Measurements from ENCODE around the gene SLC43A3.
"Not testable (repeated sequence)": the region's sequence is repeated elsewhere in the genome, so short reads cannot be mapped to it uniquely, and the experiment has no call there.

The SLC43A3 gene

DNA sequence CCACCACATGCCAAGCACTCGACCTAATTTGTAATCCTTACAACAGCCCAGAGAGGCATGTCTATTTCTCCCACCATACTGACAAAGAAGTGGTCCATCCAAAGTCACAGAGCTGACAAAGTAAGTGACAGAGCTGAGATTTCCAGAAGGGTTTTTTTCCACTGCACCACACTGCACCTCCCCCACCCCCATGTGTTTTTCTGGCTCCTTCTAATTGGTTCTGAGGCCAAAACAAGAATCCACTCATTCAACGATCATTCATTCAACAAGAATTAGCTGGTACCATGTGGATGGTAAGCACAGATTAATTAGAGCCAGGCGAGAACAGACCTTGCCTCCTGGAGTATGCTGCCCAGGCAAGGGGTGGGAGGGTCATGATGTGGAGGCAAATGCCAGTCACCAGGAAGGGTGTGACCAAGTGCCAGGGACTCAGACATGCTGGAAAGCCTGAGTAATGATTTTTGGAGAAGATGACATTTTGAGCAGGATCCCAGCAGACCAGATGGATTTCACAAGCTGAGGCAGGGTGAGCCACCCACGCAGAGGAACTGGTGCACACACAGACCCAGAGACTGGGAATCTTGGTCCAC lies 21.6 kb downstream of the SLC43A3 start:
- Mint-ChIP-seq H3K27ac (peak overlapping the region; percentile 52), H3K9me3 (no peaks in the 10 kb centered on the region), H3K27me3 (ENCODE audit: low read depth, poor library complexity) (peaks cover 16% of the 10 kb centered on the region), H3K4me1 (no peaks in the 10 kb centered on the region), H3K4me3 (no peak overlapping the region), H3K36me3 (ENCODE audit: low read depth) (peaks cover 28% of the 10 kb centered on the region)
- TF ChIP-seq, protein P1, sequence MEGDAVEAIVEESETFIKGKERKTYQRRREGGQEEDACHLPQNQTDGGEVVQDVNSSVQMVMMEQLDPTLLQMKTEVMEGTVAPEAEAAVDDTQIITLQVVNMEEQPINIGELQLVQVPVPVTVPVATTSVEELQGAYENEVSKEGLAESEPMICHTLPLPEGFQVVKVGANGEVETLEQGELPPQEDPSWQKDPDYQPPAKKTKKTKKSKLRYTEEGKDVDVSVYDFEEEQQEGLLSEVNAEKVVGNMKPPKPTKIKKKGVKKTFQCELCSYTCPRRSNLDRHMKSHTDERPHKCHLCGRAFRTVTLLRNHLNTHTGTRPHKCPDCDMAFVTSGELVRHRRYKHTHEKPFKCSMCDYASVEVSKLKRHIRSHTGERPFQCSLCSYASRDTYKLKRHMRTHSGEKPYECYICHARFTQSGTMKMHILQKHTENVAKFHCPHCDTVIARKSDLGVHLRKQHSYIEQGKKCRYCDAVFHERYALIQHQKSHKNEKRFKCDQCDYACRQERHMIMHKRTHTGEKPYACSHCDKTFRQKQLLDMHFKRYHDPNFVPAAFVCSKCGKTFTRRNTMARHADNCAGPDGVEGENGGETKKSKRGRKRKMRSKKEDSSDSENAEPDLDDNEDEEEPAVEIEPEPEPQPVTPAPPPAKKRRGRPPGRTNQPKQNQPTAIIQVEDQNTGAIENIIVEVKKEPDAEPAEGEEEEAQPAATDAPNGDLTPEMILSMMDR (IDR thresholded peaks at IDR 0.05): no peak
- DNase-seq: no peak

DNA sequence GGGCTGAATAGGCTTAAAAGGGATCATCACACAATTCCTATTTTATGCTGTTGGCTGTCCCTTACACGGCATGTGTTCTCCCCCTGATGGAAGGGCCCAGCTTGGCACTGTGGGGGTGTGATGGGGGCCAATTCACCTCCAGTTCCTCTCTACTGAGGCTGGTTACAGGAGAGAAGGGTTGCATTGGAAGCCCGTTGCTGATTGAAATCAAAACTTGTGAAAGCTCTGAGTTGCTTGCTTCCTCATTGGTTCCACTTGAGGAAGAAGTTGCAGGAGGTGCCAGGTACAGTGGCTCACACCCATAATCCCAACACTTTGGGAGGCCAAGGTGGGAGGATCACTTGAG lies 23.1 kb downstream of the SLC43A3 start:
- Mint-ChIP-seq H3K27me3 (ENCODE audit: low read depth, poor library complexity) (peaks cover 12% of the 10 kb centered on the region), H3K4me3 (no peak overlapping the region), H3K27ac (no peak overlapping the region), H3K36me3 (ENCODE audit: low read depth) (peaks cover 14% of the 10 kb centered on the region), H3K4me1 (no peaks in the 10 kb centered on the region), H3K9me3 (no peaks in the 10 kb centered on the region)
- TF ChIP-seq, protein P1 (IDR thresholded peaks at IDR 0.05): no peak
- DNase-seq: no peak

DNA sequence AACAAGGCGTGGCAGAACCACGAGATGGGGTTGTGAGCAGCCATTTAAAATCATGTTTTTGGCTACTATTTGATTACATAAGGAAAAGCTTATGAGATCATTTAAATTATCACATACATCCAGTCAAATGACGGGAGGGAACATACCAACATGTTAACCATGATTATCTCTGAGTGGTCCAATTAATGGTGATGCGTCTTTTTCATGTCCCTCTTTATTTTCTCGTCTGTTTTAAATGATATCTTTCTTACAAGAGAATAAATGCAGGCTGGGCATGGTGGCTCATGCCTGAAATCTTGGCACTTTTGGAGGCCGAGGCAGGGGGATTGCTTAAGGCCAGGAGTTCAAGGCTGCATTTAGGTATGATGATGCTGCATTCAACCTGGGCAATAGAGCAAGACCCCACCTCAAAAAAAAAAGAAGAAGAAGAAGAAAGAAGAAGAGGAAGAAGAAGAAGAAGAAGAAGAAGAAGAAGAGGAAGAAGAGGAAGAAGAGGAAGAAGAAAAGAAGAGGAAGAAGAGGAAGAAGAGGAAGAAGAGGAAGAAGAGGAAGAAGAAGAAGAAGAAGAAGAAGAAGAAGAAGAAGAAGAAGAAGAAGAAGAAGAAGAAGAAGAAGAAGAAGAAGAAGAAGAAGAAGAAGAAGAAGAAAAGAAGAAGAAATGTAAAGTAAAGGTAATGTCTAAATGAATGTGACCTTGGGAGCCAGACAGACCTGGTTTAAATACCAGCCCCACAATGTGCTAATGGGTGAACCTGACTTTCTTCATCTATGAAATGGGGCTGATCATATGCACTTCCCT lies 23.7 kb downstream of the SLC43A3 start:
- Mint-ChIP-seq H3K36me3 (ENCODE audit: low read depth) (peaks cover 13% of the 10 kb centered on the region), H3K27me3 (ENCODE audit: low read depth, poor library complexity) (peaks cover 12% of the 10 kb centered on the region)
- H3K4me1 Mint-ChIP-seq, H3K27ac Mint-ChIP-seq, DNase-seq, H3K9me3 Mint-ChIP-seq, H3K4me3 Mint-ChIP-seq: not testable (repeated sequence)

DNA sequence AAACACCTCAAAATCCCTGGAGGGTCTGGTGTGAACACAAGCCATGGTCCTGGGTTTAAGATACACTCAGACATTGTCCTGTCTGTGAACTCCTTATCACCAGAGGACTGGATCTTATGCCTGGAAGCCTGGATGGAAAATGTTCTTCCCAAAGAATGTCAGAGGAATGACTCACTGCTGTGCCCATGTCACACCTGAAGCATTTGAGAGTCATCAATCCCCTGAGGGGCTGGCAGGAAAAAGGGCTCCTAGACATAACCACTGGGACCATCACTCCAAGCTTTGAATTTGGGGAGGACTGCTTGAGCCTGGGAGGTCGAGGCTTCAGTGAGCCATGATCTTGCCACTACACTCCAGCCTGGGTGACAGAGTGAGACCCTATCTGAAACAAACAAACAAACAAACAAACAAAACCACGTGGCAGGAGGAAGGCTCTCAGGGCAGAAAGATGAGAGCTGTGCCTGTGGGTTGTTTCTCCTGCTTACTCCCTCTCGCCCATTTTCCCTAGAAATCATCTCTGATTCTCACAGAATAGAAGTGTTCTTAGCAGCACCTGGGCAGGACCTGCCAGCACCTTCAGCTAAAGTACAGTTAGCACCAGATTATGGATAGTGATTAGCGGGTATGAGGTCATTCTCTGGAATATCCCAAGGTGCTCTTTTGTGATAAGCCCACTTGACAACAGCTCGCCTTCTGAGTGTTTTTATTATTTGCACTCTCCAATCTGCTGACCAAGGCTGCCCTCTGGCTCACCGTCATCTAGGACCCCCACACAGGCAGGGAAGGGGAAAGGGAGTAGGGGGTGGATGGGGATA lies 24.5 kb downstream of the SLC43A3 start:
- DNase-seq: no peak
- Mint-ChIP-seq H3K4me3 (no peak overlapping the region), H3K36me3 (ENCODE audit: low read depth) (peaks cover 5% of the 10 kb centered on the region), H3K27ac (no peak overlapping the region), H3K4me1 (no peaks in the 10 kb centered on the region), H3K9me3 (no peaks in the 10 kb centered on the region), H3K27me3 (ENCODE audit: low read depth, poor library complexity) (peaks cover 12% of the 10 kb centered on the region)
- TF ChIP-seq, protein P1 (IDR thresholded peaks at IDR 0.05): no peak

DNA sequence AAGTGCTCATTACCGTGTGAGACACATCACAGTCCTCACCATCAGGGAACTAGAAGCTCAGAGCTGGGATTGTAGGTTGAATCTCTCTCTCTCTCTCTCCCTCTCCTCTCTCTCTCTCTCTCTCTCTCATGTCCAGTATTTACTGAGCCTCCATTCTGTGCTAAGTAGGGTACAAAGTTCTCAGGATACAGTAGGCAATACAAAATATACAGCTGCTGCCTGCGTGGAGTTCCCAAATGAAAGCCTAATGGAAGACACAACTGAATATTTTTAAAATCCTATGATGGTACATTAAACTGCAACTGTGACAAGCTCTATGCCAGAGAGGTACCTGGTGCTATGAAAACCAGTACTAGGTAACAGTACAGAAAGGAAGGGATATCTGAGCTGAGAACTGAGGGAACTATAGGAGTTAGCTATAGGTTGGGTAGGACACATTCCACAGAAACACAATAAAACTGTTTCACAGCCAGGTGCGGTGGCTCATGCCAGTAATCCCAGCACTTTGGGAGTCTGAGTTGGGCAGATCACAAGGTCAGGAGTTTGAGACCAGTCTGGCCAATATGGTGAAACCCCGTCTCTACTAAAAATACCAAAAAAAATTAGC lies 26.8 kb downstream of the SLC43A3 start:
- no peaks in the 10 kb centered on the region for H3K4me1 Mint-ChIP-seq
- no peak overlapping the region for H3K4me3 Mint-ChIP-seq

More for the DNA sequence above, 26.8 kb downstream of the SLC43A3 start:
- Mint-ChIP-seq H3K27me3 (ENCODE audit: low read depth, poor library complexity) (peaks cover 12% of the 10 kb centered on the region), H3K9me3 (no peaks in the 10 kb centered on the region), H3K36me3 (ENCODE audit: low read depth) (no peaks in the 10 kb centered on the region), H3K27ac (no peak overlapping the region)
- DNase-seq: no peak
- TF ChIP-seq, protein P1 (IDR thresholded peaks at IDR 0.05): no peak
